GM19240 (cell line): ENCODE data around the gene USP12.
"Not testable (repeated sequence)": the region's sequence is repeated elsewhere in the genome, so short reads cannot be mapped to it uniquely, and the experiment has no call there.

ENCODE experiments used
- DNase-seq: peaks from one replicate; pipeline ENCODE4 v3.0.0; 2011; ENCODE audit warnings: low spot score; ENCODE audit not compliant: insufficient read length

Gene USP12

GRCh38 chr13:27151798-27152599 is 19.6 kb downstream of the USP12 start:
- DNase-seq: no peak

- no peak for DNase-seq
These were observed 21.9 kb downstream of the USP12 start for GRCh38 chr13:27149702-27150101.

- DNase-seq: no peak
These were observed 22.7 kb downstream of the USP12 start for GRCh38 chr13:27148900-27149299.

- DNase-seq: no peak
These were observed 24.0 kb downstream of the USP12 start for GRCh38 chr13:27147530-27148170.

GRCh38 chr13:27141746-27142145 is 29.9 kb downstream of the USP12 start:
- DNase-seq: no peak

- DNase-seq: not testable (repeated sequence)
These were observed 30.5 kb downstream of the USP12 start for GRCh38 chr13:27141159-27141558.

- no peak for DNase-seq
These were observed 31.6 kb downstream of the USP12 start for GRCh38 chr13:27140060-27140459.

GRCh38 chr13:27139565-27139964 is 32.0 kb downstream of the USP12 start:
- DNase-seq: no peak

- DNase-seq: no peak
These were observed 33.0 kb downstream of the USP12 start for GRCh38 chr13:27138457-27139093.

GRCh38 chr13:27137759-27138158 is 33.9 kb downstream of the USP12 start:
- no peak for DNase-seq

- DNase-seq: no peak
These were observed 36.6 kb downstream of the USP12 start for GRCh38 chr13:27135023-27135422.

GRCh38 chr13:27133889-27134288 is 37.7 kb downstream of the USP12 start:
- no peak for DNase-seq

- DNase-seq: no peak
These were observed 39.1 kb downstream of the USP12 start for GRCh38 chr13:27132538-27132937.

- DNase-seq: no peak
These were observed 39.7 kb downstream of the USP12 start for GRCh38 chr13:27131906-27132305.

- peak; percentile 51 for DNase-seq
These were observed 40.5 kb downstream of the USP12 start for GRCh38 chr13:27130979-27131623.

GRCh38 chr13:27130223-27130978 is 41.2 kb downstream of the USP12 start:
- no peak for DNase-seq

- DNase-seq: no peak
These were observed 42.6 kb downstream of the USP12 start for GRCh38 chr13:27128825-27129627.

GRCh38 chr13:27126859-27127258 is 44.8 kb downstream of the USP12 start:
- no peak for DNase-seq

GRCh38 chr13:27125357-27126282 is 46.0 kb downstream of the USP12 start:
- no peak for DNase-seq
